ENCODE data around the gene ZNFX1. TPM values are rescaled to one million over a fixed set of nuclear protein-coding genes. Genes with fewer than 3 reads are reported as not detected.

The ZNFX1 gene
- total and polyA plus RNA-seq, 9 of the 15 experiments (the other 6 are each of a cell fraction or from before 2014, with no cell fraction given) = 3.8 to 13.8 (median 10.3) TPM

- in situ Hi-C loops (cut with MboI) (no loop called here), intact Hi-C loops (cut with micrococcal nuclease) (no loop called here)
- TF ChIP-seq ZBTB40 (IDR thresholded peaks at IDR 0.05) (peak; percentile 70), ZBTB40 (CRISPR knock-in tag; IDR thresholded peaks at IDR 0.05) (peak; percentile 57; the same call in 1 of the 2 replicates), FOXA1 (IDR thresholded peaks at IDR 0.05; ENCODE audit: borderline replicate concordance) (no peak)
- peaks cover 79% of the 10 kb centered on the region for H3K36me3 ChIP-seq (ENCODE audit: control insufficient read depth, insufficient read depth, low read length)
- DNase-seq (ENCODE audit: extremely low read depth in 1 of 4, low spot score in 3 of 4) (no peak), ATAC-seq (no peak), FAIRE-seq (no peak)
- peaks cover 63% of the 10 kb centered on the region for H3K79me2 ChIP-seq (ENCODE audit: control insufficient read depth, insufficient read depth, low read length)
- 87% methylated on average over 4 of the region's 4 CpGs for WGBS (ENCODE audit: insufficient coverage, low coverage, missing lambda C conversion rate)
- H3K4me2 ChIP-seq (ENCODE audit: insufficient read depth, low read length) = no peak overlapping the region
- POLR2A ChIA-PET = interaction anchor here (0.6 to 3.2 kb wide), 4 partner anchors 11 to 964 kb away, joined by 3 to 23 read pairs (median 4); partner anchors contain the start of gene ZNFX1
- CTCF ChIA-PET (ENCODE audit: low intra/inter-chr PET ratio) = no interaction called here
- H3K27me3 ChIP-seq (ENCODE audit: control insufficient read depth in 2 of 2, insufficient read depth in 2 of 2, low read length in 2 of 2) = no peaks in the 10 kb centered on the region
- H3K9me3 ChIP-seq (replicated peaks; ENCODE audit: control insufficient read depth, insufficient read depth, low read depth, low read length) = no peaks in the 10 kb centered on the region
- no peak overlapping the region for H3K27ac ChIP-seq (ENCODE audit: extremely low read depth, low read depth, low read length)
- H2AFZ ChIP-seq (ENCODE audit: low read depth, low read length) = no peak overlapping the region
- no peak overlapping the region for H3K9ac ChIP-seq (ENCODE audit: insufficient read depth in 1 of 2, low read depth in 2 of 2, low read length in 2 of 2)
- H3K4me3 ChIP-seq = no peak overlapping the region
- H3K9me1 ChIP-seq (ENCODE audit: control insufficient read depth, insufficient read depth, low read length) = peaks cover 4% of the 10 kb centered on the region
- no TSS peak for BruUV-seq (replicated peaks)
- peaks cover 0 to 8% of the 10 kb centered on the region in 2 experiments; a peak in 2 of 5 replicates for H3K4me1 ChIP-seq (replicated peaks in 1 of 2; ENCODE audit: control insufficient read depth in 2 of 2, insufficient read depth in 2 of 2, low read length in 2 of 2)
- peaks cover 12% of the 10 kb centered on the region; the same call in 1 of the 2 replicates for H4K20me1 ChIP-seq (replicated peaks; ENCODE audit: control insufficient read depth, insufficient read depth, low read length)
These were observed 10.5 kb downstream of the ZNFX1 start for GRCh38 chr20:49267327-49267726.
